GM18498 (cell line): ENCODE data around the gene KAZN.

Experiments
- ATAC-seq: cut with Tn5 transposase; IDR thresholded peaks from one replicate; pipeline ENCODE4 v1.9.1; 2021; ENCODE audit warnings: mild to moderate bottlenecking, moderate library complexity; ENCODE audit not compliant: unreplicated experiment

The KAZN gene

GRCh38 chr1:14639291-14640050 is 41.0 kb downstream of the KAZN start:
- no peak for ATAC-seq

DNA sequence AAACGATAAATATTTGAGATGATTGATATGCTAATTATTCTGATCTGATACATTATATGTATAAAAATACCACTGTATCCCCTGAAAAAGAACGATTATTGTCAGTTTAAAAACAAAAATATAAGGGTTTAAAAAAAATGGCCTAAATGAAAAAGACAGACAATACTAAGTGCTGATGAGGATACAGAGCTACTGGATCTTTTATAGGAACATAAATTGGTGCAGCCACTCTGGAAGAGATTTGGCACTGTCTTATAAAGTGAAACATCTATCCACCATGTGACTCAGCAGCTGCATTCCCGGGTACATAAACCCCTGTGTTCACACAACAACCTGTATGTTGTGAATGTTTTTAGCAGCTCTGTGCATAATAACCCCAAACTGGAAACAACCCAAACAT is 44.2 kb downstream of the KAZN start:
- no peak for ATAC-seq

GRCh38 chr1:14646973-14647372 is 48.5 kb downstream of the KAZN start:
- ATAC-seq: no peak

GRCh38 chr1:14647777-14648176 is 49.3 kb downstream of the KAZN start:
- ATAC-seq: no peak

- ATAC-seq: no peak
Observed at GRCh38 chr1:14648391-14648790, 49.9 kb downstream of the KAZN start.

DNA sequence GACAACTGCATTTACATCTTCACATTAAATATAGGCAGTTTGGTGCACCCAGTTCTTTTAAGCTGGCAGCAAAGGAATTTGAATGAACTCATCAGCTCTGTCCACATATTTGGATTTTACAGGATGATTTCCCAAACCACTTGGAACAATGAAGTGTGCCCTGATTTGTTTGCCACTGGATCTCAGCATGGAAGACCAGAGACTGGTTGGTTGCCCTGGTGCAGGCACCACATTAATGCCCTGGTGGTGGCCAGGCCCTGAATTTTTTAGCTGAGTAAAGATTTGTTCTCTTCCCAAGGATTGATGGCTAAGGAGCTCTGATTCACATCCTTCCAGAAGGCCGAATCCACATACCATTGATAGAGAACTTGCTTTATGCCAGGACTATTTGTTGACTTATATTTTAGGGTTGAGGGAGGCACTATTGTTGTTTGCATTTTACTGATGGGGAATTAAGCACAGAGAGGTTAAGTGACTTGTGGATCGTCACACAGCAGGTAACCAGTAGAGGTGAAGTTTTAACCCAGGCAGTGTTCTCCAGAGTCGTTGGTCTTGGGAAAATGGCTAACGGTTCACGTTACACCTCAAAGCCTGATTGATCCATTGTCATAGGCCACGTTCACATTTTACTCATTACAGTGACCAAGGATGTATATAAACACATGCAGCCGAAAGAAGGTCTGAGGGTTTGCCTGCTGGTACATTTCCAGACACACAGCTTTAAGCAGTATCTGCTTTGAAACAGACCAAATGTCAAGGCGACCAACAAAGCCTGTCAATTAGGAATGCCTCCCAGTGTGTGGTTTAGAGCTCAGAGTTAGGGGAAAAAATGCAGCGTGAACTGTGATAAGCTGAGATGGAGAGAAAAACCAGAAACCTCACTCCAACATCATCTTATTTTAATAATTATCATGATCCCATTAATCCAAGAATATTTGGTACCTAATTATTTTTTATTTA is 50.7 kb downstream of the KAZN start:
- ATAC-seq: no peak

GRCh38 chr1:14649976-14650375 is 51.5 kb downstream of the KAZN start:
- no peak for ATAC-seq

DNA sequence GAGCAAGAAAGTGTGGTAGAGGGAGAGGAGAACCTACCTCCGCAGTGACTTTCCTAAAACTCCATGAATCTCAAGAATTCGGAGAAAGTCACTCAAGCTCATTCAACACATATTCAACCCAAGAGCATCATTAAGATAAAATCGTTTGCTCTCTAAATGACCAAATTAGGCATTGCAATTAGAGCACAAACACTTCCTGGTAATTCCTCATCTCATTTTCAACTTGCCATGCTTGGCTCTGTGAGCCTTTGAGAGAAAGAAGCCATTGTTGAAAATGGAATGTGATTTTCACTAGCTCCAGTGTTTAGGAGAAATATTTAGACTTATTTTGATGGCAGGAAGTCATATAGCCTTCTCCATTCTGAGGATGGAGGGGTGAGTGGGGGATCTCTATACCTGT is 52.5 kb downstream of the KAZN start:
- ATAC-seq: no peak

GRCh38 chr1:14652840-14653239 is 54.4 kb downstream of the KAZN start:
- ATAC-seq: no peak

DNA sequence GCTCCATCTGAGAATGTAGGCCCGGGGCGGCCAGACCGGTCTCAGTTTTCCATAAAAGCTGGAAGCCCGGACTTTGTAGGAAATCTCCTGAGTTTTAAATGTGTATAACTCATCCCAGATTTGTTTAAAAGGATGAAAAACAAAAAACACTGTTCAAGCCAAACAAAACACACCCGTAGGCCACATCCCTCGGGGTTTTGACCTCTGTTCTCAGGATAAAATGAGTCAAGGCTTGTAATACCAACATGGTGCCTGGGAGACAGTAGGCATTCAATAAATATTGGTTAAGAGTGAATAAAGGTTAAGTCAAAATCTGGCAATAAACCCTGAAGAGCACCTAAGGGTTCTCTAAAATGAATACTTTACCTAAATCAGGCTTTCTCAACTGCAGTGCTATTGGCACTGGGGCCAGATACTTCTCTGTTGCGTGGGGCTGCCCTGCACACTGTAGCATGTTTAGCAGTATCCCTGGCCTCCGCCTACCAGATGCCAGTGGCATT is 55.0 kb downstream of the KAZN start:
- no peak for ATAC-seq

DNA sequence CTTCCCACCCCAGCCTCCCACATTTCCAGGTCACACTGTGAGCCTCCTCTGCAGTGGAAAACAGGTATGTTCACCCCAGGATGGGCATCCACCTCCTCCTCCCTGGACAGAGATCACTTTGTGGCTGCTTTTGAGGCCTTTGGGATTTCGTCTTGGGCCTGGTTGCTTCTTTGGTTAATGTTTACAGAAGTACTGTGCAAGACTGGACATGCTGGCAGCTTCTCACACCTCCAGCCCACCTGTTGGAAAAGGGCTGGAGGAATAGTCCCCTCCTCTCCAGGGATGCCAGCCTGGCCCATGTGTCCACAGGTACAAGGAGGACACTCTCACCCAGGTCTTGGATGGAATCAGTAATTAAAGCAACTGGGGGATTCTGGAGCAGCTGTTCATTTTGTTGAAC is 56.1 kb downstream of the KAZN start:
- ATAC-seq: no peak

DNA sequence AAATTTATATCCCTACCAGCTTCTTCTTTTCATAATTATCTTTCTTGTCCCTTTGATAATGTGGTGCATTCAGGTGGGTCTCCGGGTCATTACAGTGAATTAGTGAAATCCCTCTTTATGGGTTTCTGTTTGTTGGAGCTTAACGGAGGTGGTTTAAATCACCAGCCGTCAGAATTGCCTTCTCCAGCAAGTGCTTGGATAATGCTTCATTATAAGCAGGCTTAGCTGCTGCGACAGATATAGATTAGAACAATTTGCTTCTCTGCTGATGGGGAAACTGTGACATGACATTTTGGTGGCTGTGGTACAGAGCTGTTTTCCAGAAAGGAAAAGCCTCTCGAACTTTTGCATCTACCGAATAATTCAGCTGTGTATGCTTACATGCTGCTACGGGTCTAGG is 56.9 kb downstream of the KAZN start:
- ATAC-seq: no peak

DNA sequence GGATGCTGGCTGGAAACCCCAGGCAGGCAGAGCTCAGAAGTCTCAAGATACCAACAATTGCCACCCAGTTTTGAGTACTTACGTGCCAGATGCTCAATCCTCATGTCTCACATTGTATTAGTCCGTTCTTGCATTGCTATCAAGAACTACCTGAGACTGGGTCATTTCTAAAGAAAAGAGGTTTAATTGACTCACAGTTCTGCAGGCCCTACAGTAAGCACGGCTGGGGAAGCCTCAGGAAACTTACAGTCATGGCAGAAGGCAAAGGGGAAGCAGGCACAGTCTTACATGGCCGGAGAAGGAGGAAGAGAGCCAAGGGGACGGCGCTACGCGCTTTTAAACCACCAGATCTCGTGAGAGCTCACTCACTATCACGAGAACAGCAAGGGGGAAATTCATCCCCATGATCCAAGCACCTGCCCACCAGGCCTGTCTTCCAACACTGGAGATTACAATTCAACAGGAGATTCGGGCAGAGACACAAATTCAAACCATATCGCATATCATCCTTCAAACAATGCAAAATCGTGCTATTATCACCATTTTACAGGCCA is 58.0 kb downstream of the KAZN start:
- no peak for ATAC-seq

DNA sequence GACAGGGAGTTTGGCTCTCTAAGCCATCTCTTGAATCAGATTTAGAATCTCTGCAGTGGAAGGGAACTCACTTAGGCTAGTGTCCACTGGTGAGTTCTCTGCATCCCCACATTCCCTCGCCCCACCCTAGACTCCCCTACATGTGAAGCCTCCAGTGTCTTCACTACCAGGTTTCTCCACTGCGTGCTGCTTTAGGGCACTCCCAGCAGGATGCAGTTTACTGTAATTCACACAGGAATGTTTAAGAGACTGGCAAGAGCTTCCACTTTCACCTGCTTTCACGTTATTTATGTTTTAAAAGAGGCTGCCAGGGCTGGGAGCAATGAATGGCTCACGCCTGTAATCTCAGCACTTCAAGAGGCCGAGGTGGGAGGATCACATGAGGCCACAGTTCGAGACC is 60.2 kb downstream of the KAZN start:
- no peak for ATAC-seq

GRCh38 chr1:14659913-14660312 is 61.4 kb downstream of the KAZN start:
- ATAC-seq: no peak

- ATAC-seq: no peak
Observed at GRCh38 chr1:14660801-14661200, 62.3 kb downstream of the KAZN start.

DNA sequence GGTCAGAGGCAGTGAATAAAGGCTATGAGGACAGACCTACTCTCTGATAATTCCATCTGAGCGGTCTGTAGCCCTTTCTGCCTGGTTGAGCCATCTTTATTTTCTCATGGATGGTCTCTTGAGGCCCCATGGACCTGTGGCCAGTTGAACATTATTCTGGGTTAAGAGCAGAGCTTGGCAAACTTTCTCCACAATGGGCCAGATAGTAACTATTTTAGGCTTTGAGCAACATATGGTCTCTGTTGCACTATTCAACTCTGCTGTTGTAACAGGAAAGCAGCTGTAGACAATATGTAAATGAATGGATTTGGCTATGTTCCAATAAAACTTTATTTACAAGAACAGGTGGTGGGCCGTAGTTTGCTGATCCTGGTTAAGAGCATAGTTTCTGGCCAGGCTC is 62.7 kb downstream of the KAZN start:
- no peak for ATAC-seq

DNA sequence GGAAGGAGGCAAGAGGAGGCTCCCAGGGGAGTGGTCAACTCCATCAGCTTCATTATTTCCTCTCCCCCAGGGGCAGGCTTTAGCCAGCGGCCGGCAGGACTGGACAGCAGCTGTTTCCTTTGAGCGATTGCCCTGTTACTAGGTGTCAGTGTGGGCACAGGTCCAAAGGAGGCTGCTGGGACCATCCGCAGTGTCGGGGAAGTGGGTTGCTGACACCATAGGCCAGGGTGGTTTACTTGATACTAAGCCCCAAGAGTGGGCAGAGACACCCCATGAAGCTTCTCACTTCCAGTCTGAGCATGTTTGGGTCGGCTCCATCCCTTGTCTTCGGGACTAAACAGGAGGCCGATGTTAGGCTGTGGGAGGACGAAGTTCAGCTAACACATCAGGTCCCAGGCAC is 63.6 kb downstream of the KAZN start:
- no peak for ATAC-seq

- ATAC-seq: no peak
Observed at GRCh38 chr1:14663773-14664172, 65.3 kb downstream of the KAZN start.

DNA sequence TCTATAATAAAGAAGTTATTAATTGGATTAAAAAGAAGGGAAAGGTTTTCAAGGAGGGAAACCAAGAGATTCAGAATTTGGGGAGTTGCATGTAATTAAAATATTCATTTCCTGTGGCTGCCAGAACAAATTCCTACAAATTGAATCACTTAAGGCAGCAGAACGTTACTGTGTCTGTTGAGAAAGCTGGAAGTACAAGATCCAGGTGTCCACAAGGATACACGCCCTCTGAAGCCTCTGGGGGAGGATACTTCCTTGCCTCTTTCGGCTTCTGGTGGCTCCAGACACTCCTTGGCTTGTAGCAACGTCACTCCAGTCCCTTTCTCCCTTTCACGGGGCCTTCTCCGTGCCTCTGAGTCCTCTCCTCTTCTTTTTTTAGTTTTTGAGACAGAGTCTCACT is 67.9 kb downstream of the KAZN start:
- ATAC-seq: no peak

DNA sequence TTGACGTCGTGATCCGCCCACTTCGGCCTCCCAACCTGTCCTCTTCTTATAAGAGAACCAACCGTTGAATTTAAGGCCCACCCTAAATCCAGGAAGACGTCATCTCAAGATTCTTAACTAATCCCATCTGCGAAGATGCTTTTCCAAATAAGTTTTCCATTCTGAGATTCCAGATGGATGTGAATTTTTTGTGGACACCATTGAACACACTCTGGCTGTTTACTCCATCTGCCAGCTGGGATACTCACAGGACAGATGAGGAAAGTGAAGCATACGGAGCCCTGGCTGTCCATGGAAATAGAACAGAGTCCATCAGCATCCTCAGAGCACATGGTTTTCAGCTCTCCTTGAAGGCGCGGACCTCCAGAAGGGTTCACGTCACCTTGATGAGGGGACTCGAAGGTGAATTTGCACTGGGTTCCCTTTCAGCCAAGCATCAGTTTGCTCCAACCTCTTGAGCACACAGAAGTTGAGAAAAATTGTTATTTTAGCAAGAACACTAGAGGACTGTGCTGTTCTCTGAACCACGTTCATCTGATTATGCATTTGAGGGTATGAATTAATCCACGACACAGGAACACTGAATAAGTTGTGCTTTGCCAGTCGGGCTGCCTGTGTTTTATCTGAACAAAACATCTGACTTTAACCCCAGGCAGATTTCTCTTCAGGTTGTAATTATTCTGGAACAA is 68.6 kb downstream of the KAZN start:
- no peak for ATAC-seq
